WERI-Rb-1 (cell line): Measurements from ENCODE around the gene ANKH.

Source experiments
- DNase-seq: peaks from one replicate; pipeline ENCODE4 v3.0.0-alpha.2; 2020
- H3K27ac ChIP-seq: fragments of 250-450 bp; sonication (Bioruptor Pico); 2 replicates; pipeline ENCODE4 v1.5.1; 2020; ENCODE audit warnings: mild to moderate bottlenecking, moderate library complexity
- H3K27me3 ChIP-seq: fragments of 250-450 bp; sonication (Bioruptor Pico); 2 replicates; pipeline ENCODE4 v1.5.1; 2021; ENCODE audit warnings: mild to moderate bottlenecking, low read depth, moderate library complexity; ENCODE audit not compliant: insufficient read depth, severe bottlenecking
- H3K36me3 ChIP-seq: fragments of 250-450 bp; sonication (Bioruptor Pico); 2 replicates; pipeline ENCODE4 v1.5.1; 2020; ENCODE audit warnings: mild to moderate bottlenecking, moderate library complexity
- H3K4me3 ChIP-seq: 2 replicates; pipeline ENCODE4 v1.5.1; 2011; ENCODE audit warnings: low read depth, mild to moderate bottlenecking, control low read depth, low read length
- H3K9me3 ChIP-seq: fragments of 250-450 bp; sonication (Bioruptor Pico); 2 replicates; pipeline ENCODE4 v1.5.1; 2021; ENCODE audit warnings: mild to moderate bottlenecking, moderate library complexity; ENCODE audit not compliant: severe bottlenecking
- CTCF ChIP-seq: IDR thresholded peaks from 2 replicates; pipeline ENCODE4 v1.5.1; 2011; ENCODE audit warnings: low read depth, mild to moderate bottlenecking, control low read depth, inconsistent platforms, low read length

ANKH gene

GRCh38 chr5:14794583-14795230, 76.9 kb downstream of the ANKH start:
- no peak for DNase-seq
- no peaks in the 10 kb centered on the region; the same call in none of the 2 replicates for H3K36me3 ChIP-seq
- no peak for TF ChIP-seq CTCF
- H3K9me3 ChIP-seq = no peaks in the 10 kb centered on the region
- no peak overlapping the region for H3K27ac ChIP-seq
- no peak overlapping the region for H3K4me3 ChIP-seq
- no peaks in the 10 kb centered on the region for H3K27me3 ChIP-seq

GRCh38 chr5:14793851-14794250, 77.7 kb downstream of the ANKH start:
- no peak for TF ChIP-seq CTCF
- no peak overlapping the region for H3K4me3 ChIP-seq
- H3K36me3 ChIP-seq = no peaks in the 10 kb centered on the region; the same call in none of the 2 replicates
- H3K27me3 ChIP-seq = no peaks in the 10 kb centered on the region
- no peak for DNase-seq
- H3K27ac ChIP-seq = no peak overlapping the region
- no peaks in the 10 kb centered on the region for H3K9me3 ChIP-seq

- Histone ChIP-seq H3K27me3 (no peaks in the 10 kb centered on the region), H3K9me3 (no peaks in the 10 kb centered on the region), H3K4me3 (no peak overlapping the region), H3K27ac (no peak overlapping the region), H3K36me3 (no peaks in the 10 kb centered on the region; the same call in none of the 2 replicates)
- no peak for TF ChIP-seq CTCF
- no peak for DNase-seq
Measured at GRCh38 chr5:14790911-14791310, 80.7 kb downstream of the ANKH start.

GRCh38 chr5:14790220-14790619, 81.4 kb downstream of the ANKH start:
- DNase-seq = no peak
- no peak for TF ChIP-seq CTCF
- Histone ChIP-seq H3K27me3 (no peaks in the 10 kb centered on the region), H3K4me3 (no peak overlapping the region), H3K9me3 (no peaks in the 10 kb centered on the region), H3K27ac (no peak overlapping the region), H3K36me3 (no peaks in the 10 kb centered on the region; the same call in none of the 2 replicates)

- Histone ChIP-seq H3K4me3 (no peak overlapping the region), H3K27me3 (no peaks in the 10 kb centered on the region), H3K36me3 (peaks cover 4% of the 10 kb centered on the region), H3K27ac (no peak overlapping the region; the same call in 1 of the 2 replicates), H3K9me3 (peaks cover 3% of the 10 kb centered on the region)
- DNase-seq = no peak
- no peak for TF ChIP-seq CTCF
Measured at GRCh38 chr5:14787801-14788579, 83.6 kb downstream of the ANKH start.
